Small intestine (tissue), 7 donors: Measurements from ENCODE around the gene BAIAP2L2. TPM values are rescaled to one million over a fixed set of nuclear protein-coding genes. Genes with fewer than 3 reads are reported as not detected.

ENCODE experiments used
- DNase-seq, 2 donors: peaks; one replicate each; pipeline versions ENCODE4 v3.0.0 to v3.0.0-alpha.2; 2013
- FAIRE-seq: peaks from 2 replicates; lab custom pipeline; 2012; peaks lifted over from hg19 to GRCh38; lab: Jason Lieb, UNC
- H3K27ac ChIP-seq, 3 donors: one replicate each; pipeline ENCODE4 v1.5.1; 2013; ENCODE audit warnings: low read length in 2 of 3, mild to moderate bottlenecking in 2 of 3, control low read depth in 1 of 3, inconsistent platforms in 1 of 3, low read depth in 1 of 3, moderate library complexity in 1 of 3
- H3K27me3 ChIP-seq, 3 donors: one replicate each; pipeline ENCODE4 v1.6.1; 2013; ENCODE audit warnings: low read length in 3 of 3, inconsistent platforms in 1 of 3; ENCODE audit not compliant: control insufficient read depth in 3 of 3, insufficient read depth in 3 of 3
- H3K36me3 ChIP-seq, 3 donors: one replicate each; pipeline ENCODE4 v1.6.1; 2013; ENCODE audit warnings: low read length in 3 of 3, inconsistent platforms in 1 of 3, low read depth in 1 of 3, mild to moderate bottlenecking in 1 of 3, moderate library complexity in 1 of 3; ENCODE audit not compliant: control insufficient read depth in 3 of 3, insufficient read depth in 2 of 3
- H3K4me1 ChIP-seq, 3 donors: one replicate each; pipeline ENCODE4 v1.6.1; 2013; ENCODE audit warnings: low read length in 2 of 3, inconsistent platforms in 1 of 3, low read depth in 1 of 3, mild to moderate bottlenecking in 1 of 3, moderate library complexity in 1 of 3; ENCODE audit not compliant: control insufficient read depth in 3 of 3, insufficient read depth in 2 of 3
- H3K4me3 ChIP-seq, 3 donors: one replicate each; pipeline ENCODE4 v1.5.1; 2013; ENCODE audit warnings: low read length in 3 of 3, control low read depth in 1 of 3, inconsistent platforms in 1 of 3, low read depth in 1 of 3, mild to moderate bottlenecking in 1 of 3, moderate library complexity in 1 of 3
- H3K9me3 ChIP-seq, 2 donors: one replicate each; pipeline ENCODE4 v1.6.1; 2013; ENCODE audit warnings: low read depth in 1 of 2, low read length in 1 of 2; ENCODE audit not compliant: control insufficient read depth in 2 of 2, insufficient read depth in 1 of 2
- WGBS, 3 donors: extraction: QIAGEN DNeasy Blood & Tissue Kit; methylation state at CpG; one replicate each; pipeline ENCODE4 v1.1.7; 2013; 5-methylcytosine and 5-hydroxymethylcytosine counted together
- polyA plus RNA-seq, 4 donors: library from polyadenylated mRNA; stranded (reverse) in 3 of 4; unstranded in 1 of 4; fragments of 200-250 nt in 3 of 4; fragments of 120-200 nt in 1 of 4; gene quantifications; one replicate each; pipeline versions ENCODE4 v1.2.1 to v1.2.3, GENCODE V29; 2013
- donor health status: healthy with polysubstance abuse.
- donor health status: control.
- donor health status: control.
- donor health status: Bipolar disorder and iron deficiency.
- donor health status: healthy.

BAIAP2L2 gene
- polyA plus RNA-seq, 4 donors, result 59.0 to 484 (median 251) TPM

DNA sequence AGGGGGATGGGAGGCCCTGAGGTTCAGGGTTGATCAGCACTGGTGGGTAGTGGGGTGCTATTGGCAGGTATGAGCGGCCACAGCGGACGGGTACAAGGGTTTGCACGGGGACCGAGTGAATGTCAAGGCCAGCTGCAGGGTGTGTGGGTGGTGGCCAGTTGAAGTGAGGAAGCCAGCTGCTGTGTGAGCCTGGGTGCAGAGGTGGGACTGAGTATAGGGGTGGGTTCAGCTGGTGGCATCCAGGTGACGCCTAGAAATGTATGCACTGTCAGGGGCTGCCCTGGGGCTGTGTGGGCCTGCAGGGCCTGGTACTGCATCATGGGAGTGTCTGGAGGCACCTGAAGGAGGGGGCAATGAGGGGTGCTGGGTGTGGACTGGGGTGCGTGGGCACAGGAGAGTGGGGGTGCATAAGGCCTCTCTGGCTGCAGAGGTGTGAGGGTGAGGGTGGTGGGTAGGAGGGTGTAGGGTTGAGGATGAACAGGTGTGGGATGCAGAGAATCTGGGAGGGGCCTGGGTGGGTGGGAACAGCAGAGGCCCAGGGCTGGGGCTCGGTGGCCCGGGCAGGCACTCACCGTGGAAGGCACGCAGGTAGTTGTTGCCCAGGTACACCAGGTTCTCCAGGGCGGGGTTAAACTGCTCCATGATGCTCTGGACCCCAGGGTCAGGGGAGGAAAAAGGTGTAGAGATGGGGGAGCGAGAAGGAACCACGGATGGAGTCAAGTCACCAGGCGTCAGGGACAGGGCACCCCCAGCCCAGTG, 1.7 kb downstream of the BAIAP2L2 start:
- Histone ChIP-seq H3K4me1 (peaks cover 0 to 55% (median 0%) of the 10 kb centered on the region in 3 donors), H3K4me3 (peak overlapping the region in 2 of 3 donors; percentile 71 to 98), H3K9me3 (no peaks in the 10 kb centered on the region), H3K27ac (peak overlapping the region; percentile 93 to 100 (median 98)), H3K36me3 (peaks cover 0 to 71% (median 7%) of the 10 kb centered on the region in 3 donors), H3K27me3 (no peaks in the 10 kb centered on the region)
- DNase-seq (peak; percentile 41 to 52), FAIRE-seq (no peak)
- WGBS, 3 donors, result 38 to 73% (median 55%) methylated on average over 14 to 15 of the region's 15 CpGs

- peaks cover 0 to 68% (median 7%) of the 10 kb centered on the region in 3 donors for H3K36me3 ChIP-seq
- peaks cover 0 to 48% (median 0%) of the 10 kb centered on the region in 3 donors for H3K4me1 ChIP-seq
- H3K4me3 ChIP-seq, result no peak overlapping the region
- DNase-seq (peak; percentile 93 to 96), FAIRE-seq (no peak)
- H3K27ac ChIP-seq, result peak overlapping the region; percentile 82 to 100 (median 93)
- no peaks in the 10 kb centered on the region for H3K27me3 ChIP-seq
- 17 to 55% (median 32%) methylated on average over 16 to 17 of the region's 17 CpGs for WGBS, 3 donors
- H3K9me3 ChIP-seq, result no peaks in the 10 kb centered on the region
Measured at GRCh38 chr22:38107692-38108515, 2.6 kb downstream of the BAIAP2L2 start.

GRCh38 chr22:38106814-38107578, 3.5 kb downstream of the BAIAP2L2 start:
- no peak for FAIRE-seq

GRCh38 chr22:38104084-38104483, 6.4 kb downstream of the BAIAP2L2 start:
- FAIRE-seq (no peak), DNase-seq (no peak)
- H3K27ac ChIP-seq, result no peak overlapping the region
- no peaks in the 10 kb centered on the region for H3K27me3 ChIP-seq
- 79 to 82% (median 80%) methylated on average over 6 of the region's 6 CpGs for WGBS, 3 donors
- peaks cover 0 to 18% (median 0%) of the 10 kb centered on the region in 3 donors for H3K4me1 ChIP-seq
- peaks cover 0 to 73% (median 9%) of the 10 kb centered on the region in 3 donors for H3K36me3 ChIP-seq
- no peak overlapping the region for H3K4me3 ChIP-seq
- no peaks in the 10 kb centered on the region for H3K9me3 ChIP-seq

More at GRCh38 chr22:38106814-38107578, 3.5 kb downstream of the BAIAP2L2 start:
- Histone ChIP-seq H3K4me1 (peaks cover 0 to 39% (median 0%) of the 10 kb centered on the region in 3 donors), H3K27me3 (no peaks in the 10 kb centered on the region), H3K9me3 (no peaks in the 10 kb centered on the region), H3K27ac (peak overlapping the region; percentile 3 to 100 (median 49)), H3K4me3 (no peak overlapping the region), H3K36me3 (peaks cover 0 to 67% (median 7%) of the 10 kb centered on the region in 3 donors)
- WGBS, 3 donors, result 58 to 73% (median 66%) methylated on average over 17 of the region's 17 CpGs
- no peak for DNase-seq

GRCh38 chr22:38103641-38104040, 6.8 kb downstream of the BAIAP2L2 start:
- FAIRE-seq (no peak), DNase-seq (no peak)
- no peaks in the 10 kb centered on the region for H3K9me3 ChIP-seq
- WGBS, 3 donors, result 79 to 80% (median 80%) methylated on average over 8 of the region's 8 CpGs
- no peak overlapping the region for H3K27ac ChIP-seq
- H3K4me1 ChIP-seq, result peaks cover 0 to 18% (median 0%) of the 10 kb centered on the region in 3 donors
- H3K4me3 ChIP-seq, result no peak overlapping the region
- H3K36me3 ChIP-seq, result peaks cover 0 to 73% (median 7%) of the 10 kb centered on the region in 3 donors
- H3K27me3 ChIP-seq, result no peaks in the 10 kb centered on the region

- no peak for FAIRE-seq
- H3K27ac ChIP-seq, result peak overlapping the region in 2 of 3 donors; percentile 11 to 73
- peaks cover 0 to 19% (median 0%) of the 10 kb centered on the region in 3 donors for H3K4me1 ChIP-seq
- WGBS, 3 donors, result 42 to 53% (median 45%) methylated on average over 9 of the region's 9 CpGs
- H3K4me3 ChIP-seq, result no peak overlapping the region
- no peaks in the 10 kb centered on the region for H3K9me3 ChIP-seq
- no peaks in the 10 kb centered on the region for H3K27me3 ChIP-seq
- peak in 1 of 2 donors; percentile 79 for DNase-seq
- H3K36me3 ChIP-seq, result peaks cover 4 to 71% (median 23%) of the 10 kb centered on the region in 3 donors
Measured at GRCh38 chr22:38098410-38099249, 11.9 kb downstream of the BAIAP2L2 start.

GRCh38 chr22:38097557-38098409, 12.7 kb downstream of the BAIAP2L2 start:
- Histone ChIP-seq H3K4me1 (peaks cover 0 to 19% (median 0%) of the 10 kb centered on the region in 3 donors), H3K36me3 (peaks cover 4 to 71% (median 28%) of the 10 kb centered on the region in 3 donors), H3K9me3 (no peaks in the 10 kb centered on the region), H3K27me3 (no peaks in the 10 kb centered on the region), H3K4me3 (no peak overlapping the region), H3K27ac (peak overlapping the region in 1 of 3 donors; percentile 73)
- WGBS, 3 donors, result 62 to 80% (median 74%) methylated on average over 24 to 32 of the region's 32 CpGs
- DNase-seq (peak in 1 of 2 donors; percentile 51), FAIRE-seq (no peak)
